Measurements from ENCODE around the gene TRIM71. TPM values are rescaled to one million over a fixed set of nuclear protein-coding genes. Genes with fewer than 3 reads are reported as not detected.
"Not testable (repeated sequence)": the region's sequence is repeated elsewhere in the genome, so short reads cannot be mapped to it uniquely, and the experiment has no call there.

The TRIM71 gene
- total RNA-seq, 1 donor from 2014 or later = 0.07 TPM

DNA sequence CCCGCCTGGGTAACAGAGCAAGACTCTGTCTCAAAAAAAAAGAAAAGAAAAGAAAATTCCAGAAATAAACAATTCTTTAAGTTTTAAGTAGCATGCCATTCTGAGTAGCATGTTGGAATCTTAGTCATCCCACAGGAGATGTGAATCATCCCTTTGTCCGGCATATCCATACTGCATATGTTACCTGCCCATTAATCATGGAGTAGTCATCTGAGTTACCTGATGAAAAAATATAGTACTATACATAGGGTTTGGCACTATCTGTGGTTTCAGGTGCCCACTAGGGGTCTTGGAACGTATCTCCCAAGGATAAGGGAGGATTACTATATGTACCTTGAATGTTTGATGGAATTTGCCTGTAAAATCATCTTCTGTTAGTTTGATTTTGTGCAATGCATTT lies 127.3 kb downstream of the TRIM71 start:
- no peaks in the 10 kb centered on the region for H3K27me3 Mint-ChIP-seq
- DNase-seq = no peak
- H3K4me3 Mint-ChIP-seq = no peak overlapping the region
- no peak overlapping the region for H3K27ac Mint-ChIP-seq
- peaks cover 18% of the 10 kb centered on the region for H3K4me1 Mint-ChIP-seq
- intact Hi-C loops (cut with micrococcal nuclease) = no loop called here
- no peaks in the 10 kb centered on the region for H3K9me3 Mint-ChIP-seq
- no peaks in the 10 kb centered on the region for H3K36me3 Mint-ChIP-seq (ENCODE audit: low read depth)

DNA sequence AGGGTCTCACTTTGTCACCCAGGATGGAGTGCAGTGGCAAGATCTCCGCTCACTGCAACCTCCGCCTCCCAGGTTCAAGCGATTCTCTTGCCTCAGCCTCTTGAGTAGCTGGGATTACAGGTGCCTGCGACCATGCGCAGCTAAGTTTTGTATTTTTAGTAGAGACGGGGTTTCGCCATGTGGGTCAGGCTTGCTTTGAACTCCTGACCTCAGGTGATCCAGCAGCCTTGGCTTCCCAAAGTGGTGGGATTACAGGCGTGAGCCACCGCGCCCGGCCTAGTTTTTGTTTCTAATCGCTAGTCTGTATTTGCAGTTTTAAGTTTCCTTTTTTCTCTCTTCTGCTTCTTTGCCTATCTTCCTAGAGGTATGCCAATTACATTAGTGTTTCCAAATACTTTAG lies 127.8 kb downstream of the TRIM71 start:
- DNase-seq = peak; percentile 84
- intact Hi-C loops (cut with micrococcal nuclease); H3K36me3 Mint-ChIP-seq (ENCODE audit: low read depth); H3K27ac Mint-ChIP-seq; H3K4me3 Mint-ChIP-seq; H3K27me3 Mint-ChIP-seq; H3K9me3 Mint-ChIP-seq: not testable (repeated sequence)
- peaks cover 23% of the 10 kb centered on the region for H3K4me1 Mint-ChIP-seq

GRCh38 chr3:32946973-32947788 lies 129.4 kb downstream of the TRIM71 start:
- Mint-ChIP-seq H3K27ac (no peak overlapping the region), H3K4me1 (peaks cover 32% of the 10 kb centered on the region), H3K9me3 (no peaks in the 10 kb centered on the region), H3K4me3 (no peak overlapping the region), H3K27me3 (no peaks in the 10 kb centered on the region), H3K36me3 (ENCODE audit: low read depth) (peaks cover 10% of the 10 kb centered on the region)
- DNase-seq = no peak
- intact Hi-C loops (cut with micrococcal nuclease) = loop anchor here (1.0 to 2.0 kb wide), 6 partner anchors 14 to 426 kb away; no protein-coding TSS in a partner anchor

Other genes starting within 250 kb of the TRIM71 start
- gene DYNC1LI1, start 247.1 kb upstream of the TRIM71 start, total RNA-seq = 35.4 and 40.1 TPM in 2 replicates
- gene CNOT10, start 132.8 kb upstream of the TRIM71 start, total RNA-seq = 61.0 and 74.4 TPM in 2 replicates
- gene CCR4, start 133.6 kb downstream of the TRIM71 start, total RNA-seq = 86.6 and 88.9 TPM in 2 replicates